Cardiac muscle cell (in vitro differentiated cells and primary cell): ENCODE measurements around the gene PPP1R10. TPM values are rescaled to one million over a fixed set of nuclear protein-coding genes. Genes with fewer than 3 reads are reported as not detected.

ENCODE experiments used
- DNase-seq, 2 donors: peaks; one replicate each; pipeline versions ENCODE4 v3.0.0 to v3.0.0-alpha.2; 2010 to 2017; ENCODE audit warnings: low read depth in 1 of 2, low spot score in 1 of 2
- H3K27ac ChIP-seq: fragments of 200-600 bp; sonication (generic); 2 replicates; pipeline ENCODE4 v1.5.1; 2016
- H3K27me3 ChIP-seq: fragments of 200-600 bp; sonication (generic); 2 replicates; pipeline ENCODE4 v1.6.0; 2016; ENCODE audit warnings: control low read depth
- H3K36me3 ChIP-seq: fragments of 200-600 bp; sonication (generic); 2 replicates; pipeline ENCODE4 v1.5.1; 2016; ENCODE audit warnings: control low read depth
- H3K4me1 ChIP-seq: fragments of 200-600 bp; sonication (generic); 2 replicates; pipeline ENCODE4 v1.8.1; 2017; ENCODE audit warnings: low read depth, mild to moderate bottlenecking, mixed run types
- H3K4me3 ChIP-seq: fragments of 200-600 bp; sonication (generic); 2 replicates; pipeline ENCODE4 v1.5.1; 2016; ENCODE audit warnings: mild to moderate bottlenecking
- H3K9me3 ChIP-seq: fragments of 200-600 bp; sonication (generic); 2 replicates; pipeline ENCODE4 v1.5.1; 2017; ENCODE audit warnings: low read depth, mild to moderate bottlenecking, control low read depth
- CTCF ChIP-seq: IDR thresholded peaks from 2 replicates; pipeline ENCODE4 v1.5.1; 2012; ENCODE audit warnings: low read depth, mild to moderate bottlenecking, low read length
- polyA plus RNA-seq: library from polyadenylated mRNA; unstranded; fragments of >200 nt; fragmentation: Nextera tagmentation; extraction: Ambion mirVana; gene quantifications from 2 replicates; pipeline ENCODE4 v1.2.1, GENCODE V29; 2016
- total RNA-seq: library from RNA; depleted of rRNA; stranded (reverse); fragments of >200 nt; gene quantifications from 2 replicates; pipeline ENCODE4 v1.2.3, GENCODE V29; 2016

Gene PPP1R10
- total and polyA plus RNA-seq, 2 experiments from 2014 or later: 42.4 to 65.6 TPM

DNA sequence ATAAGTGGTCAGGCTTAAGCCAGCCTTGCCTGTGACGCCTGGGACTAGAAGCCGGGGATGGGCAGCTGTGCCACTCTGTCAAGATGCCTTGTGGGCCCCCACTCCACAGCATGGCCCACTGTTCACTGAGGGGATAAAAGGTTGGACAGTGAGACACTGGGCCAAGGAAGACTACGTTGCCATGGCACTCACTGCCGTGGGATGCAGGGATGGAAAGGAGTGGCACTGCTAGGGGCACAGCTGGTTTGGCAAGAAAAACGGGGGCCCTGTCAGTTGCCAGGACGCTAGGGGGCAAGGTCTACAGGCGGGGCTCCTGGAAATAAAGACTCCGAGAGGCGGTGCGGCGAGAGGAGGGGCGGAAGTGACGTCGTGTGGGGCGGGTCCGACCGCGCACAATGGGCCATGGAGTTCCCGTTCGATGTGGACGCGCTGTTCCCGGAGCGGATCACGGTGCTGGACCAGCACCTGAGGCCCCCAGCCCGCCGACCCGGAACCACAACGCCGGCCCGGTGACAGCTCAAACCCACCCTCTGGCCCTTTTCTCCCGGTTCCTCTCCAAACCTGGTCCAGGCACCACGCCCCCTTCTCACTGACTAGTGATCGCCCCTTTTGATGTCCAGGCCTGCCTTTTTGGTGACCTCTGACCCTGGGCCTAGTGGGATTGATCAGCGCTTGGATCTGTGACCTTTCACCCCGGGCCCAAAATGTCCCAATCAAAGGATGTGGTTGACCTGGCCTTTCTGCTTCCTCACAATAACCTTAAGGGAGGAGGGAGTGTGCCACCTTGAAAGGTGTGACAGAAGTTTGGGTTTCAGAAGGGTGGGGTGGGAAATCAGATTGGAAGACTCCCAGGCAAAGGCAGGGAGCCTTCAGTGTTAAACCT, 9.7 kb upstream of the PPP1R10 start, which contains the start of gene ATAT1:
Gene ATAT1 (plus strand): TSS at position 391 of the 883 bp plus-strand sequence.
- TF ChIP-seq CTCF: peak; percentile 49
- no peaks in the 10 kb centered on the region for H3K9me3 ChIP-seq
- H3K36me3 ChIP-seq: peaks cover 34% of the 10 kb centered on the region
- no peaks in the 10 kb centered on the region for H3K4me1 ChIP-seq
- H3K4me3 ChIP-seq: peak within 1 kb of the TSS; percentile 71
- H3K27me3 ChIP-seq: no peaks in the 10 kb centered on the region
- peak within 1 kb of the TSS; percentile 81 for H3K27ac ChIP-seq
- DNase-seq: peak; percentile 80 to 85

GRCh38 chr6:30625511-30625910, 8.5 kb upstream of the PPP1R10 start:
- no peak overlapping the region for H3K27ac ChIP-seq
- no peak overlapping the region for H3K4me3 ChIP-seq
- no peaks in the 10 kb centered on the region for H3K9me3 ChIP-seq
- H3K27me3 ChIP-seq: no peaks in the 10 kb centered on the region
- no peak for TF ChIP-seq CTCF
- DNase-seq: no peak
- H3K36me3 ChIP-seq: peaks cover 32% of the 10 kb centered on the region
- H3K4me1 ChIP-seq: no peaks in the 10 kb centered on the region

DNA sequence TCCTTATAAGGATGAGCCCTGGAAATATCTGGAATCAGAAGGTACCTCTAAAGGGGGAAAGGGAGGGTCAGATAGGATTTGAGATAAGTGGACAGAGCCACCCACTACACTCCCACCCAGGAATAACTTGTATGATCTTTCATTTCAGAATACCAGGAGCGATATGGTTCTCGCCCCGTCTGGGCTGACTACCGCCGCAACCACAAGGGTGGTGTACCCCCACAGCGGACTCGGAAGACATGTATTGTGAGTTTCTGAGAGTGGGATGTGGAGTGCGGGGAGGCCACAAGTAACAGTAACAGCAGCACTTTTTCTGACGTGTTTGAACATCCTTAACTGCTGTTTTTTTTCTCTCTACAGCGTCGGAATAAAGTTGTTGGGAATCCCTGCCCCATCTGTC, 2.5 kb upstream of the PPP1R10 start:
- no peak for DNase-seq
- Histone ChIP-seq H3K4me3 (no peak overlapping the region), H3K4me1 (peaks cover 9% of the 10 kb centered on the region), H3K36me3 (peaks cover 36% of the 10 kb centered on the region), H3K9me3 (no peaks in the 10 kb centered on the region), H3K27ac (no peak overlapping the region), H3K27me3 (no peaks in the 10 kb centered on the region)
- no peak for TF ChIP-seq CTCF

GRCh38 chr6:30618270-30618797, 1.3 kb upstream of the PPP1R10 start:
- no peak for TF ChIP-seq CTCF
- no peaks in the 10 kb centered on the region for H3K9me3 ChIP-seq
- peak overlapping the region; percentile 99 for H3K27ac ChIP-seq
- peaks cover 31% of the 10 kb centered on the region for H3K36me3 ChIP-seq
- peak overlapping the region; percentile 51 for H3K4me3 ChIP-seq
- DNase-seq: peak in 1 of 2 donors; percentile 33
- H3K27me3 ChIP-seq: no peaks in the 10 kb centered on the region
- H3K4me1 ChIP-seq: peaks cover 15% of the 10 kb centered on the region

DNA sequence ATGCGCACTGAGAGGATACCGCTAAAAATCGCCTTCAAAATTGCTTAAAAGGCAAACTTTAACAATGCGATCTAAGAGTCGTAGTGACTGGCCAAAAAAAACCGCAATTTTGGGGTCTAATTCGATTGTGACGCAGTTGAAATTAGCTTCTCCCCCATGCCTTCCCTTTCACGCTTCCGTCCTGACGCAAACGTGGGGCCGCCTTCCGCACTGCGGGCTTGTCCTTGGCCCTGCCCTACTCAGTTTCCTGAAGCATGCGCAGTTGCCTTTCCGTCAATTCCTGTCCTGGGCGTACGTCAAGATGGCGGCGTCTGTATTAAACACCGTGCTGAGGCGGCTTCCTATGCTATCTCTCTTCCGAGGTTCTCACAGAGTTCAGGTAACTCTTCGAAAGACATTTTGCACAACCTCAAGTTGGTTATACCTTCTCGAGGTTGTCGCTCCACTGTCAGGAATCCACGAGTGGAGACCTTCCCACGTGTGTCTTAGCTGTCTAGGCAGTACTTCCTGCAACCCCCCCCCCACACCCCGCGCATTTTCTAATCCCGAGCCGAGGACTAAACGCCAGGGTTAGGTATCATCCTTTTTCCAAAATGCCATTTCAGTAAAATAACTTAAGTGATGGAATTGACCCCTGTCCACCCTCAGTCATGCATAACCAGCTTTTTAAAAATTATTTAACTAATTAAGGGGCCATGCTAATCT, 674 bp upstream of the PPP1R10 start, which contains the start of gene MRPS18B:
Gene MRPS18B (plus strand): TSS at position 276 of the 705 bp plus-strand sequence. CDS start 26 bp downstream, at position 302.
- H3K27me3 ChIP-seq: no peaks in the 10 kb centered on the region
- no peak for TF ChIP-seq CTCF
- peaks cover 25% of the 10 kb centered on the region for H3K36me3 ChIP-seq
- H3K4me1 ChIP-seq: peaks cover 15% of the 10 kb centered on the region
- peak within 1 kb of the TSS; percentile 99 for H3K27ac ChIP-seq
- no peaks in the 10 kb centered on the region for H3K9me3 ChIP-seq
- peak; percentile 97 to 99 for DNase-seq
- peak within 1 kb of the TSS; percentile 83 for H3K4me3 ChIP-seq
